Activated T-cell treated with anti-CD3 and anti-CD28 coated beads for 24 hours (primary cell): ENCODE data around the gene DHX30.

Experiments used
- DNase-seq: peaks from one replicate; pipeline ENCODE4 v3.0.0-alpha.2; 2020; ENCODE audit warnings: low read depth

The DHX30 gene

DNA sequence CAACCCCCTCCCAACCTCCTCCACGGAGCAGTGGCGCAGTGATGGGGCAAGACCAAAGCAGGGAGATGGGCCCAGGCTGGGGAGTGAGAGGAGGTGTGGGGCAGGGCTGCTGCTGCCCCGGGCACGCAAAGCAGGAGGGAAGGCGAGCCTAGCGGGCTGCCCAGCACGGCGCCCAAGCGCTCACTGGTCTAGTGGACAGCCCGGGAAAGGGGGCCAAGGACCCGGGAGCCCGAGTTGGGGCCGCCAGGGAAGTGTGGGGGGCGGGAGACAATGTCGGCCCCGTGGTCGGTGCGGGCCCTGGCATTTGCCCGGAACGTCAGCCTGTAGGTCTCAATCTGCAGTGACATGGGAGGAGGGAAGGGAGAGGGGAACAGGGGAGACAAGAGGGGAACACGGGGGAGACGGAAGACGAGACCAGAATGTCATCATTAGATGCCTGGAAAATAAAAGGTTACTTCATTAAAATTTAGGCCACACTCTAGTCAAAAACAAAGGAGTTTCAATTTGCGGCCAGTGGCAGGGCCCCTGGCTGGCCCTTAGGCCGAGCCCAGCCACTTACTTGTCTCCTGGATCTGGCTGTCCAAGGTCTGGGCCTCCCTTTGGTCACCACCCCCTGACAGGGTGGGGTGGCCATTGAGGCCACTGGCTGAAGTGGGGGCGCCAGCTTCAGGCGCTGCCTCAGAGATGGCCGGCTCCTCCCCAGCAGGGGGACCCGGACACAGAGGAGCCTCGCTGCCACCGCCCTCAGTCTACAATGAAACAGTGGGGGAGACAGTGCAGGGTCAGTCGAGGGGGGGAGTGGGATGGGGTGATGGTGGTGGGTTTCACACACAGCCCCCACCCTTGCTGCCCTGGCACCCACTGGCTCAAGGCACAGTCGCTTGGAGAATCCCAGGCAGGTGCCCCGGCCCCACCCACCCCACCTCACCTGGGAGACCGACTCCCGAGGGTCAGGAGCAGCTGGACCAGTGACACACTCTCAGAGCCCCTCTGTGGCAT, 50.0 kb downstream of the DHX30 start:
- no peak for DNase-seq

- no peak for DNase-seq
Observed at GRCh38 chr3:47854267-47854666, 51.3 kb downstream of the DHX30 start.

GRCh38 chr3:47854720-47855455, 52.0 kb downstream of the DHX30 start:
- DNase-seq: no peak

- DNase-seq: no peak
Observed at GRCh38 chr3:47855461-47856383, 52.8 kb downstream of the DHX30 start.

DNA sequence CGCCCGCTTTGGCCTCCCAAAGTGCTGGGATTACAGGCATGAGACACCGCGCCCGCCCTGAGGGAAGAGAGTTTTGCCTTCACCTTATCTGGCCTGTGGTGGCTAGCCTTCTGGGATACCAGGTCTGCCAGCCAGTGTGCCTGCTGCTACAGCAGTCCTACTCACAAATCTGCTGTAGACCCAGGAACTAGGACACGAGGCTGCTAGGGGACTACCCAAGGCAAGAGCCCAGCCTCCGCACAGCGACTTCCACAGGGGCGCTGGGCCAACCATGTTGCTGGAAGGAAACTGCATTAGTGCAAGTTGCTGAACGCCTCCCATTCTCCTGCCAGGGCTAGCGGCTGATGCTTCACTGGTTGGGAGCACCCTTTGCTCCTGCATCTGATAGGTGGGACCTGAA, 53.7 kb downstream of the DHX30 start:
- no peak for DNase-seq

DNA sequence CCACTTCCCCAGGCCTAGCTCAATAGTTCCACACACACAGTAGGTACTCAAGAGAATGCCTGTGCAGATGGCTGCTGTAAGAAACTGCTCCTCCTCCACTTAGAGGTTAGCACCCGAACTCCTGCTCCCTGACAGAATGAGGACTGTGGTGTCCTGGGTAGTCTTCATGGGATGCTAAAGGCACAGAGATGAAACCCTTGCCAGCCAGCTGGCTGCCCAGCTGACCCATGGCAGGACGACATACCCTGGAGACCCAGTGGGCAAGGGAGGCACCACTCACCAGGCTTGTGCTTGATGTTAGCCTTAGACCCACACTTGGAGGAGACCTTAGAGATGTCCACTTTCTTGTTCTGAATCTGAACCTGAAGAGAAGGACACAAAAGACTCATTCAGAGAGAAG, 54.2 kb downstream of the DHX30 start:
- DNase-seq: no peak

- DNase-seq: no peak
Observed at GRCh38 chr3:47859956-47860605, 57.1 kb downstream of the DHX30 start.

DNA sequence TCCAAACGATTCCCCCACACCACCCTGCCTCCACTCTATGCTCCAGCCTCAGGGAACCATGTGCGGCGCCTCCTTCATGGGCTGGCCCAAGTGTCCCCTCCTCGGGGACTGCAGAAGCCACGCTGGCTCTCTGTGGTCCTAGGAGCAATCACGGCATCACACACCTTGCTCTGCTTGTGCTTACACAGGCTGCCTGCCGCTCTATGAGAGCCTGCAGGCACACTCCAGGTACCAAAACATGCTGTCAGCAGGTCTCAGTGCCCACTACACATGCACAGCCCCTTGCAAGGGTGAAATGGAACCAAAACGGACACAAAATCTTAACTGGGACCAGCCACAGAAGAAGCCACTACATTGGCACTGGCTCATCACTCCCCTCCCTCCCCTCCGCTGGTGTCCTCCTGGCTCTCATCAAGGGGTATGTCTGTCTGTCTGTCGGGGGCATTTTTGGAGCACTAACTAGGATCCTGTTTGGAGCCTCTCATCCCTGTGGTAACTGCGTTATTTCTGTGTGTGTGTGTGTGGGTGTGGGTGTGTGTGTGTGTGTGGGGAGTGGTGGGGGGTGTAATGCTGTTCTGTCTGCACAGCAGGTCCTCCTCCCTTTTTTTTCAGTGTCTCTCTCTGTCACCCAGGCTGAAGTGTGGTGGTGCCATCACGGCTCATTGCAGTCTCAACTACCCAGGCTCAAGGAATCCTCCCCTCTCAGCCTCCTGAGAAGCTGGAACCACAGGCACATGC, 60.6 kb downstream of the DHX30 start:
- DNase-seq: no peak

GRCh38 chr3:47865192-47865591, 62.3 kb downstream of the DHX30 start:
- no peak for DNase-seq

DNA sequence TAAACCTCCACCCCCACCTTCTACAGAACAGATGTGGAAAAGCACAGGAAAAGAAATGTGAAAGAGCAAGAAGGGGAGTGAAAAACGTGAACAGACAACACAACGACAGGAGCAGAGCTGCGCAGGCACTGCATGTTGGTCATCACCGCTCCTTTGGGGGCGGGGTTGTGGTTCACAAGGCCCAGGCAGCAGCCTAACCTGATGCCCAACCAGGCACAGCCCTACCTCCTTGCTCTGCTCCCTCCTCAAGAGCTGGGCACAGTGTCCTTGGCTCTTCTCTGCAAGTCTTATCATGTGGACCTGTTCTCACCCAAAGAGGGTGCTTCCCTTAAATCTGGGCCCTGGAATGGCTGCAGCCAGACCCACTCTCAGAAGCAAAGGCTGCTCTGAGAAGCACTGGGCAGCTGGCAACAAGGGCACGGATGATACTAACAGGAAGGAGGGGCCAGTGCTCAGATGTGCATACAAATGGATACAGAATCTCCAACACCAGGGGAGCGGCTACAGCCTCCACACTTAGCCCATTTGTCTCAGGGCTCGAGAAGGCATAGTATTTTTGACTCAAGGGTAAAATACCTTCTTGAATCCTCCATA, 64.6 kb downstream of the DHX30 start:
- no peak for DNase-seq

DNA sequence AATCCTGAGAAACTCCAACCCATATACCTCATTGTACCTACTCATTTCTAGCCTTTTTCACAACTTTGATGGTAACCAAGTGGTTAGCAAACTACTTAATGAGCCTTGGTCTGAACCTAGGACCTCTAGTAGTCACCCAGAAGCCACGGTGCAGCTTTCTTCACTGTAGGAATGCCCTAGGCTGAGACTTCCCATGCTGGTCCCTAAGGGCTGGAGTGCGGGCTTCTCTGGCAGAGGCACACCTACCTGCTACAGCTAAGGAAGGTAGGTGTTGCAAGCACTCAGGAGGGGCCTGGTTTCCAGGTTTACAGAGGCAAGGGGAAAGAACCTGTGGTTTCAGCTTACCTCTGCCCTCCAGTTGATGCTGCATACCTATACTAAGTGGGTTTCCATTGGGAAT, 65.4 kb downstream of the DHX30 start:
- no peak for DNase-seq

DNA sequence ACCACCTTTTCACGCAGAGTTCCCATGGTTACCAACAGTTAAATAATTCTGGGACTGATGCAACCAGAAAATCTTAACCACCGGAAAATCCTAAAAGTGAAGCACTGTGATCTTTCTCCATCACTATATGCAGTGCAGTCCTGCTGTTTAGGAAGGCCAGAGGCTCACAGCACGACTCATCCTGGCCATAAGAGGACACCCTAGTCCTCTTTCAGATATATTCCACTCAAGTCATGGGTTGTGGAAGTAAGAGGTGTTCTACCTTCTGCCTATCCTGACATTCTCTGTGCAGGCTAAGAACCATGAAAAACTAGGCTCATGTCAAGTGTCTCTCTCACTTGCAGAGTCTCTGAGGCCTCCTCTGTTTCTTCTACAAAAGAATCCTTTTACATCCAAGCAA, 67.2 kb downstream of the DHX30 start:
- DNase-seq: no peak

GRCh38 chr3:47870702-47871260, 67.8 kb downstream of the DHX30 start:
- no peak for DNase-seq

DNA sequence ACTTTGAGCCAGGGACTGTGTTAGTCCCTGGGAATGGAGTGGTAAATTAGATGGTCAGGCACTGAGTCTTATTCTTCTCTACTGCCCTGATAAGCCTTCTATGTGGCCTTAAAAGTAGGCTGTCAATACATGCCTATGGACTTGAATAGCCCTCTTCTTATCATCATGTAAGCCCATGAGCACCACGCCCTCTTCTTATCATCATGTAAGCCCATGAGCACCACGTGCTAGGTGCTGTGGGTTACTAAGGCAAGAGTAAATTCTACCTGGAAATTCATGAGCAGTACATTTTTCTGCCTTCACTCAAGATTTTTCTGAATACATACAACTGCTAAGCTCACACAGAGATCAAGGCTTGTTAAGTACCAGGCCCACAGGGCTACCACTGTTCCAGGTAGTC, 68.5 kb downstream of the DHX30 start:
- no peak for DNase-seq

GRCh38 chr3:47872916-47873315, 70.0 kb downstream of the DHX30 start:
- no peak for DNase-seq

DNA sequence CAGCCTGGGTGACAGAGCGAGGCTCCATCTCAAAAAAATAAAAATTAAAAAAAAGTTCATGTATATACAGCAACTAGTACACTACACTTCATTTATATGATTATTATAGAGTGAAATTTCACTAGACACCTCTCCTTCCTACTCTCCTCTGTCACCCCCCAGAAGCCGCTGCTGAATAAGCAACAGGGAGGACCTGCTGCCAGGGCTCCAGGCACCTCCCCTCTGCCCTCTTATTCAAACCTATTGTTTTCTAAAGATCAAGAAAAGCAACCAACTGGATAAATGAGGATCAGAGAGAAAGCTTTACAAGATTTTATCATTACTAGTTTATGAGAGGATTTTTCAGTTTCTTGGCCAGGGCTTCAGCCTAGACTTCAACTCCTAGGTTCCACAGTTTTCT, 71.5 kb downstream of the DHX30 start:
- no peak for DNase-seq

DNA sequence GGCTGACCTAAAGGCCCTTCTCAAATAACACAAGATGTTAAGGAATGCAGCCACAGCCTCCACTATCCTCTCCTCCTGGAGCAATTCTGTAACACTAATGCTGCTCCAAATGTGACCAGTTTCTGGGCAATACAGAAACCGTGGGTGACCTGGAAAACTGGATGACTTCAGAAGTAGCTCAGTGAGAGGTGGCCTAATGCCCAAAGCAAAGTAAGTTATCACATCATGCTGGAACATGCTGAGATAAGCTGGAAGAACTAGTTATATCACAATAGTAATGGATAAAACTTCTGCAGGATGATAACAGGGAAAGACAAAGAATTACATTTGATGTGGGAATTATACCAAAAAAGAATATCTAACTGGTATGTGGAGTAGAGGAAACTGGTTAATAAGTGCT, 72.0 kb downstream of the DHX30 start:
- no peak for DNase-seq

- no peak for DNase-seq
Observed at GRCh38 chr3:47877290-47877689, 74.4 kb downstream of the DHX30 start.

DNA sequence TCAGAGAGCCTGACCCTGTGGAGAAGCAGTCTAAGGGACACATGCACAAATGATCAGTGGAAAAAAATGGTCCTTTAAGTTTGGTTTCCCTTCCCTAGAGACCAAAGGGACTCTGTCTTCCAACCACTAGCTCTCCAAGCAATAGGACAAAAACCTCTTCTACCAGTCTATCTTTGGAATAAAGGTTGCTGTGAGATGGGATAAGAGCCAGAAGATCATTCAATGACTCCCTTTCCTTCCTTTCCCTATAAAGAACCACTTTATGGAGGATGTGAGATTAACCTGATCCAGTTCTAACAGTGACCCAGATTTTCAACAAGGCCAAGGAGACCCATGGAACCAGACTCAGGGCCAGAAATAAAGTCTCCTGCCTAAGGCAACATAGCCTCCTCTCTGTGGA, 74.8 kb downstream of the DHX30 start:
- no peak for DNase-seq

DNA sequence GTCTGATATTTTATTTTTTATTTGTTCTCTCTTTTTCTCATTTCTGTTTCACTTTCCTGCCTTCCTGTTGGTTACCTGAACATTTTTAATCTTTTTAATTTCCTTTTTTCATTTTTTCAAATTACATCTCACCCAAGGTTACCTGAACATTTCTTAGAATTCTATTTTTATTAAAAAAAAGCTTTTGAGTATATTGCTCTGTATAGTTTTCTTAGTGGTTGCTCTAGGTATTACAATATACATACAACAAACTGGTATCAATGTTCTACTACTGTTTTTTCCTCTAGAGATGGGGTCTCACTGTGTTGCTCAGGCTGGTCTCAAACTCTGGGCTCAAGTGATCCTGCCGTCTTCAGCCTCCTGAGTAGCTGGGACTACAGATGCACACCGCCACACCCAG, 79.4 kb downstream of the DHX30 start:
- no peak for DNase-seq
